DMS153 treated with DMSO at 0.1 percent for 48 hours (cell line): Measurements from ENCODE around the gene SHC1.

Experiments used
- DNase-seq: peaks from one replicate; lab custom pipeline; 2025; ENCODE audit not compliant: unreplicated experiment; lab: John Stamatoyannopoulos, UW

SHC1 gene

GRCh38 chr1:154958681-154959425 is 11.7 kb downstream of the SHC1 start:
- DNase-seq, result no peak

GRCh38 chr1:154958036-154958435 is 12.5 kb downstream of the SHC1 start:
- no peak for DNase-seq

GRCh38 chr1:154957091-154957657 is 13.4 kb downstream of the SHC1 start:
- DNase-seq, result no peak

- no peak for DNase-seq
Measured at GRCh38 chr1:154956544-154956941, 14.0 kb downstream of the SHC1 start.

- peak; percentile 99 for DNase-seq
Measured at GRCh38 chr1:154955718-154956543, 14.6 kb downstream of the SHC1 start, which contains the start of gene PBXIP1. Gene PBXIP1, minus strand, starts transcription at chr1:154956099. Its CDS starts 2,378 bp downstream, at chr1:154953721.

- peak; percentile 71 for DNase-seq
Measured at GRCh38 chr1:154955039-154955717, 15.4 kb downstream of the SHC1 start.

GRCh38 chr1:154954541-154954940 is 16.0 kb downstream of the SHC1 start:
- no peak for DNase-seq

GRCh38 chr1:154953611-154954038 is 16.9 kb downstream of the SHC1 start:
- no peak for DNase-seq

GRCh38 chr1:154952664-154953063 is 17.9 kb downstream of the SHC1 start:
- no peak for DNase-seq

- DNase-seq, result no peak
Measured at GRCh38 chr1:154951901-154952657, 18.5 kb downstream of the SHC1 start.

GRCh38 chr1:154948079-154948478 is 22.5 kb downstream of the SHC1 start:
- no peak for DNase-seq

- no peak for DNase-seq
Measured at GRCh38 chr1:154945962-154946850, 24.3 kb downstream of the SHC1 start.

GRCh38 chr1:154945160-154945961 is 25.2 kb downstream of the SHC1 start:
- no peak for DNase-seq

- DNase-seq, result no peak
Measured at GRCh38 chr1:154944401-154945159, 26.0 kb downstream of the SHC1 start.

- peak; percentile 53 for DNase-seq
Measured at GRCh38 chr1:154943649-154944400, 26.7 kb downstream of the SHC1 start.

- DNase-seq, result no peak
Measured at GRCh38 chr1:154941333-154942013, 29.1 kb downstream of the SHC1 start.
